Hepatocyte (in vitro differentiated cells): ENCODE data around the gene NR2F1-AS1. TPM values are rescaled to one million over a fixed set of nuclear protein-coding genes. Genes with fewer than 3 reads are reported as not detected.

ENCODE experiments used
- DNase-seq: peaks from one replicate; pipeline ENCODE4 v3.0.0-alpha.2; 2016; ENCODE audit warnings: low spot score
- H2AFZ ChIP-seq: fragments of 200-600 bp; sonication (generic); 2 replicates; pipeline ENCODE4 v1.6.0; 2016; ENCODE audit warnings: antibody characterized with exemption, mild to moderate bottlenecking
- H3K27ac ChIP-seq: fragments of 200-600 bp; sonication (generic); 2 replicates; pipeline ENCODE4 v1.5.1; 2016; ENCODE audit warnings: mild to moderate bottlenecking
- H3K27me3 ChIP-seq: fragments of 200-600 bp; sonication (generic); 2 replicates; pipeline ENCODE4 v1.6.1; 2016
- H3K36me3 ChIP-seq: fragments of 200-600 bp; sonication (generic); replicated peaks from 2 replicates; pipeline ENCODE4 v1.5.1; 2016; ENCODE audit warnings: low read depth; ENCODE audit not compliant: insufficient read depth
- H3K4me1 ChIP-seq: fragments of 200-600 bp; sonication (generic); 2 replicates; pipeline ENCODE4 v1.5.1; 2016; ENCODE audit warnings: mild to moderate bottlenecking, moderate library complexity; ENCODE audit not compliant: insufficient read depth
- H3K4me2 ChIP-seq: fragments of 200-600 bp; sonication (generic); 2 replicates; pipeline ENCODE4 v1.6.0; 2016
- H3K4me3 ChIP-seq: fragments of 200-600 bp; sonication (generic); 2 replicates; pipeline ENCODE4 v1.5.1; 2016; ENCODE audit warnings: mild to moderate bottlenecking
- H3K79me2 ChIP-seq: fragments of 200-600 bp; sonication (generic); 2 replicates; pipeline ENCODE4 v1.6.0; 2017; ENCODE audit warnings: mild to moderate bottlenecking
- H3K9me2 ChIP-seq: fragments of 200-600 bp; sonication (generic); replicated peaks from 2 replicates; pipeline ENCODE4 v1.6.0; 2017; ENCODE audit warnings: mild to moderate bottlenecking; ENCODE audit not compliant: insufficient read depth
- H3K9me3 ChIP-seq: fragments of 200-600 bp; sonication (generic); 2 replicates; pipeline ENCODE4 v1.5.1; 2016; ENCODE audit warnings: low read depth, mild to moderate bottlenecking
- H4K20me1 ChIP-seq: fragments of 200-600 bp; sonication (generic); 2 replicates; pipeline ENCODE4 v1.6.0; 2016; ENCODE audit warnings: mild to moderate bottlenecking; ENCODE audit not compliant: insufficient read depth, poor library complexity, severe bottlenecking
- EZH2 ChIP-seq: fragments of 200-600 bp; sonication (generic); IDR thresholded peaks from 2 replicates; pipeline ENCODE4 v1.6.1; 2016; ENCODE audit warnings: antibody characterized with exemption, mild to moderate bottlenecking, borderline replicate concordance
- EZH2phosphoT487 ChIP-seq: fragments of 200-600 bp; sonication (generic); IDR thresholded peaks from one replicate; pipeline ENCODE4 v1.6.1; 2018; ENCODE audit warnings: antibody characterized with exemption, mild to moderate bottlenecking, low read depth, moderate library complexity; ENCODE audit not compliant: unreplicated experiment, severe bottlenecking
- WGBS: methylation state at CpG from one replicate; pipeline ENCODE4 v1.1.6; 2016; ENCODE audit warnings: low lambda C conversion rate; ENCODE audit errors: missing lambda C conversion rate; 5-methylcytosine and 5-hydroxymethylcytosine counted together
- polyA plus RNA-seq: library from polyadenylated mRNA; unstranded; fragments of >200 nt; fragmentation: Nextera tagmentation; extraction: Ambion mirVana; gene quantifications from 2 replicates; pipeline ENCODE4 v1.2.1, GENCODE V29; 2016
- total RNA-seq: library from RNA; depleted of rRNA; stranded (reverse); fragments of >200 nt; gene quantifications from 2 replicates; pipeline ENCODE4 v1.2.3, GENCODE V29; 2014
- TF ChIP-seq, protein P1 (sequence below): fragments of 200-600 bp; sonication (generic); IDR thresholded peaks from 2 replicates; pipeline ENCODE4 v1.5.1; 2016; ENCODE audit warnings: antibody characterized with exemption, mild to moderate bottlenecking; ENCODE audit not compliant: poor library complexity

The NR2F1-AS1 gene
- total and polyA plus RNA-seq, 2 experiments from 2014 or later, result 8.4 to 8.6 TPM

DNA sequence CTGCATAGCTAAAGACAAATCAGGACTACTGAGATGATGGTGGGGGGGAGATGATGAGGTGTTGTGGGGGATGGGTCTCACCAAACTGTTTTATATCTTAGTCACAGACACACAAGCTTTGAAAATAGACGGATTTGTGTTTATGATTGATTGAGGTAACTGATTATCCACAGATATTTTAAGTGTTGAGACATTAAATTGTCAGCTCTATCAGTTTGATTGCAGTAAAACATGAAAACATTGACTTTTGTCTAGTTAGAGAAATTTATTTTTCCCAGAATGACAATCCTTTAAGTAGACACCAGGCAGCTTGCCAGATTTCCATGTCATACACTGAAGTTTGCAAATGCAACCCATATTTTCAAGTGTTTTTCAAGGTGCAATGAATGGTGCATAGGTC, 149.8 kb downstream of the NR2F1-AS1 start:
- no peak overlapping the region for H2AFZ ChIP-seq
- H3K27ac ChIP-seq, result no peak overlapping the region
- no peaks in the 10 kb centered on the region for H3K9me2 ChIP-seq
- 37% methylated on average over 1 of the region's 1 CpG for WGBS
- H3K4me3 ChIP-seq, result no peak overlapping the region
- no peak for DNase-seq
- no peaks in the 10 kb centered on the region for H3K27me3 ChIP-seq
- H3K79me2 ChIP-seq, result no peaks in the 10 kb centered on the region
- H4K20me1 ChIP-seq, result no peaks in the 10 kb centered on the region
- TF ChIP-seq, protein P1, sequence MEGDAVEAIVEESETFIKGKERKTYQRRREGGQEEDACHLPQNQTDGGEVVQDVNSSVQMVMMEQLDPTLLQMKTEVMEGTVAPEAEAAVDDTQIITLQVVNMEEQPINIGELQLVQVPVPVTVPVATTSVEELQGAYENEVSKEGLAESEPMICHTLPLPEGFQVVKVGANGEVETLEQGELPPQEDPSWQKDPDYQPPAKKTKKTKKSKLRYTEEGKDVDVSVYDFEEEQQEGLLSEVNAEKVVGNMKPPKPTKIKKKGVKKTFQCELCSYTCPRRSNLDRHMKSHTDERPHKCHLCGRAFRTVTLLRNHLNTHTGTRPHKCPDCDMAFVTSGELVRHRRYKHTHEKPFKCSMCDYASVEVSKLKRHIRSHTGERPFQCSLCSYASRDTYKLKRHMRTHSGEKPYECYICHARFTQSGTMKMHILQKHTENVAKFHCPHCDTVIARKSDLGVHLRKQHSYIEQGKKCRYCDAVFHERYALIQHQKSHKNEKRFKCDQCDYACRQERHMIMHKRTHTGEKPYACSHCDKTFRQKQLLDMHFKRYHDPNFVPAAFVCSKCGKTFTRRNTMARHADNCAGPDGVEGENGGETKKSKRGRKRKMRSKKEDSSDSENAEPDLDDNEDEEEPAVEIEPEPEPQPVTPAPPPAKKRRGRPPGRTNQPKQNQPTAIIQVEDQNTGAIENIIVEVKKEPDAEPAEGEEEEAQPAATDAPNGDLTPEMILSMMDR, result no peak
- TF ChIP-seq EZH2phosphoT487, result no peak
- TF ChIP-seq EZH2, result no peak
- no peaks in the 10 kb centered on the region for H3K4me1 ChIP-seq
- H3K4me2 ChIP-seq, result no peak overlapping the region
- H3K9me3 ChIP-seq, result no peaks in the 10 kb centered on the region
- no peaks in the 10 kb centered on the region for H3K36me3 ChIP-seq

GRCh38 chr5:93430673-93431199, 150.3 kb downstream of the NR2F1-AS1 start:
- Histone ChIP-seq H2AFZ (no peak overlapping the region), H3K27ac (no peak overlapping the region), H3K4me2 (no peak overlapping the region), H3K79me2 (no peaks in the 10 kb centered on the region), H4K20me1 (no peaks in the 10 kb centered on the region), H3K4me3 (no peak overlapping the region), H3K27me3 (no peaks in the 10 kb centered on the region), H3K36me3 (no peaks in the 10 kb centered on the region), H3K9me2 (no peaks in the 10 kb centered on the region), H3K9me3 (no peaks in the 10 kb centered on the region), H3K4me1 (no peaks in the 10 kb centered on the region)
- TF ChIP-seq, protein P1, result no peak
- WGBS, result 72% methylated on average over 2 of the region's 2 CpGs
- DNase-seq, result no peak

GRCh38 chr5:93430118-93430517, 150.9 kb downstream of the NR2F1-AS1 start:
- no peaks in the 10 kb centered on the region for H3K9me3 ChIP-seq
- no peaks in the 10 kb centered on the region for H3K79me2 ChIP-seq
- no peak overlapping the region for H3K4me3 ChIP-seq
- H2AFZ ChIP-seq, result no peak overlapping the region
- H3K4me1 ChIP-seq, result no peaks in the 10 kb centered on the region
- H3K4me2 ChIP-seq, result no peak overlapping the region
- TF ChIP-seq EZH2 (no peak), EZH2phosphoT487 (no peak)
- TF ChIP-seq, protein P1, result no peak
- H3K27ac ChIP-seq, result no peak overlapping the region
- no peaks in the 10 kb centered on the region for H3K9me2 ChIP-seq
- no peak for DNase-seq
- H3K36me3 ChIP-seq, result no peaks in the 10 kb centered on the region
- no peaks in the 10 kb centered on the region for H4K20me1 ChIP-seq
- WGBS, result 79% methylated on average over 8 of the region's 8 CpGs
- H3K27me3 ChIP-seq, result no peaks in the 10 kb centered on the region

- TF ChIP-seq, protein P1, result no peak
- no peak for TF ChIP-seq EZH2
- TF ChIP-seq EZH2phosphoT487, result no peak
- DNase-seq, result no peak
- no peaks in the 10 kb centered on the region for H3K36me3 ChIP-seq
- no peak overlapping the region for H3K4me2 ChIP-seq
- H3K79me2 ChIP-seq, result no peaks in the 10 kb centered on the region
- no peak overlapping the region for H3K4me3 ChIP-seq
- H3K4me1 ChIP-seq, result no peaks in the 10 kb centered on the region
- H4K20me1 ChIP-seq, result no peaks in the 10 kb centered on the region
- H2AFZ ChIP-seq, result no peak overlapping the region
- WGBS, result 80% methylated on average over 1 of the region's 1 CpG
- no peaks in the 10 kb centered on the region for H3K9me3 ChIP-seq
- no peaks in the 10 kb centered on the region for H3K9me2 ChIP-seq
- H3K27me3 ChIP-seq, result no peaks in the 10 kb centered on the region
- no peak overlapping the region for H3K27ac ChIP-seq
These were observed 152.2 kb downstream of the NR2F1-AS1 start for GRCh38 chr5:93428868-93429267.
